GM21367 (cell line): Measurements from ENCODE around the gene CASP12.

Experiments used
- ATAC-seq: cut with Tn5 transposase; IDR thresholded peaks from one replicate; pipeline ENCODE4 v1.9.1; 2021; ENCODE audit not compliant: unreplicated experiment

The CASP12 gene

GRCh38 chr11:104892723-104893511, 5.3 kb downstream of the CASP12 start:
- ATAC-seq = no peak

- ATAC-seq = no peak
Observed at GRCh38 chr11:104891135-104891534, 7.1 kb downstream of the CASP12 start.

- ATAC-seq = no peak
Observed at GRCh38 chr11:104883342-104883741, 14.9 kb downstream of the CASP12 start.

- ATAC-seq = peak; percentile 79
Observed at GRCh38 chr11:104881117-104881794, 17.0 kb downstream of the CASP12 start.

GRCh38 chr11:104879514-104880190, 18.6 kb downstream of the CASP12 start:
- ATAC-seq = no peak

- peak; percentile 61 for ATAC-seq
Observed at GRCh38 chr11:104876861-104877431, 21.3 kb downstream of the CASP12 start.

- no peak for ATAC-seq
Observed at GRCh38 chr11:104876324-104876723, 21.9 kb downstream of the CASP12 start.

- ATAC-seq = no peak
Observed at GRCh38 chr11:104873252-104873651, 25.0 kb downstream of the CASP12 start.

GRCh38 chr11:104872393-104872792, 25.9 kb downstream of the CASP12 start:
- ATAC-seq = no peak

- ATAC-seq = no peak
Observed at GRCh38 chr11:104870910-104871309, 27.4 kb downstream of the CASP12 start.

- no peak for ATAC-seq
Observed at GRCh38 chr11:104866815-104867214, 31.4 kb downstream of the CASP12 start.

- ATAC-seq = peak; percentile 55
Observed at GRCh38 chr11:104858882-104859775, 39.1 kb downstream of the CASP12 start.

- no peak for ATAC-seq
Observed at GRCh38 chr11:104856607-104857006, 41.7 kb downstream of the CASP12 start.

GRCh38 chr11:104855965-104856364, 42.3 kb downstream of the CASP12 start:
- no peak for ATAC-seq

- no peak for ATAC-seq
Observed at GRCh38 chr11:104853276-104853675, 45.0 kb downstream of the CASP12 start.

GRCh38 chr11:104852811-104853210, 45.4 kb downstream of the CASP12 start:
- ATAC-seq = no peak

- no peak for ATAC-seq
Observed at GRCh38 chr11:104846216-104846615, 52.0 kb downstream of the CASP12 start.

GRCh38 chr11:104844451-104844850, 53.8 kb downstream of the CASP12 start:
- ATAC-seq = no peak

- no peak for ATAC-seq
Observed at GRCh38 chr11:104843150-104843836, 55.0 kb downstream of the CASP12 start.

- no peak for ATAC-seq
Observed at GRCh38 chr11:104841973-104842525, 56.2 kb downstream of the CASP12 start.
